ENCODE data around the gene TTC7B. TPM values are rescaled to one million over a fixed set of nuclear protein-coding genes. Genes with fewer than 3 reads are reported as not detected.

TTC7B gene
- total and polyA plus RNA-seq, 2 experiments from 2014 or later: 5.2 to 28.2 TPM

- Histone ChIP-seq H3K27me3 (replicated peaks; ENCODE audit: insufficient read depth) (no peaks in the 10 kb centered on the region), H3K9me3 (ENCODE audit: low read depth) (no peaks in the 10 kb centered on the region), H3K4me3 (no peak overlapping the region), H3K9ac (no peak overlapping the region), H3F3A (ENCODE audit: insufficient read depth) (no peaks in the 10 kb centered on the region), H2AFZ (no peak overlapping the region), H3K9me2 (ENCODE audit: insufficient read depth) (no peaks in the 10 kb centered on the region), H3K36me3 (ENCODE audit: low read depth) (no peaks in the 10 kb centered on the region), H4K20me1 (ENCODE audit: insufficient read depth) (no peaks in the 10 kb centered on the region), H3K4me2 (ENCODE audit: unreplicated experiment) (no peak overlapping the region), H3K79me2 (ENCODE audit: insufficient read depth) (no peaks in the 10 kb centered on the region), H3K27ac (no peak overlapping the region), H3K4me1 (ENCODE audit: insufficient read depth) (peaks cover 3% of the 10 kb centered on the region; the same call in 1 of the 2 replicates)
- WGBS, 2 experiments (ENCODE audit: low coverage in 1 of 2, low lambda C conversion rate in 2 of 2, missing lambda C conversion rate in 2 of 2): 90 to 92% methylated on average over 9 of the region's 9 CpGs
- no peak for DNase-seq
- in situ Hi-C loops (cut with MboI): no loop called here
- no peak for TF ChIP-seq EZH2phosphoT487 (IDR thresholded peaks at IDR 0.05; ENCODE audit: insufficient read depth, low read depth)
- TF ChIP-seq EZH2 (IDR thresholded peaks at IDR 0.05; ENCODE audit: insufficient read depth, poor library complexity, severe bottlenecking): no peak
Measured at GRCh38 chr14:90627478-90627877, 188.8 kb downstream of the TTC7B start.

DNA sequence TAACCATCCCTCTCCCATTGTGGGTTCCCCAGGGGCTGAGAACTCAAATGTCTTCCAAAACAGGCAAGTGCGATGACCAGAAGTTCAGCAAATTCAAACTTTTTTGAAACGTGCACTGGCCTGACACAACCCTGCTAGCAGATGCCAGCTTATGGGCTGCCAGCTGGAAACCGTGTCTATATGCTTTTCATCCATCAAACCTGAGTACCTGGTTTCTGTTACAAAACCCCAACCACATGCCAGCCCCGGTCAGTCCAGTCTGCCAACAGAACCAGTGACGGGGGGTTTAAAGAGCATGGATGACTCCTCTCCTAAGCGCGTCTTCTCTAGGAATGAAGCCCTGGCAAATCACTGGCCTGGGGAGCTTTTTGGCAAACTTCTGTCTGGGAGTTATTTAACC is 189.7 kb downstream of the TTC7B start:
- H3K9me2 ChIP-seq (ENCODE audit: insufficient read depth): no peaks in the 10 kb centered on the region
- no peak for DNase-seq
- no peaks in the 10 kb centered on the region for H4K20me1 ChIP-seq (ENCODE audit: insufficient read depth)
- no peak overlapping the region for H3K9ac ChIP-seq
- no peak overlapping the region for H2AFZ ChIP-seq
- H3K79me2 ChIP-seq (ENCODE audit: insufficient read depth): no peaks in the 10 kb centered on the region
- H3K36me3 ChIP-seq (ENCODE audit: low read depth): no peaks in the 10 kb centered on the region
- no peak overlapping the region for H3K27ac ChIP-seq
- 88 to 90% methylated on average over 7 of the region's 7 CpGs for WGBS, 2 experiments (ENCODE audit: low coverage in 1 of 2, low lambda C conversion rate in 2 of 2, missing lambda C conversion rate in 2 of 2)
- no peak overlapping the region for H3K4me2 ChIP-seq (ENCODE audit: unreplicated experiment)
- no peaks in the 10 kb centered on the region for H3K27me3 ChIP-seq (replicated peaks; ENCODE audit: insufficient read depth)
- H3F3A ChIP-seq (ENCODE audit: insufficient read depth): no peaks in the 10 kb centered on the region
- peaks cover 3% of the 10 kb centered on the region; the same call in 1 of the 2 replicates for H3K4me1 ChIP-seq (ENCODE audit: insufficient read depth)
- no peak for TF ChIP-seq EZH2phosphoT487 (IDR thresholded peaks at IDR 0.05; ENCODE audit: insufficient read depth, low read depth)
- no peak for TF ChIP-seq EZH2 (IDR thresholded peaks at IDR 0.05; ENCODE audit: insufficient read depth, poor library complexity, severe bottlenecking)
- no peaks in the 10 kb centered on the region for H3K9me3 ChIP-seq (ENCODE audit: low read depth)
- no peak overlapping the region for H3K4me3 ChIP-seq
- in situ Hi-C loops (cut with MboI): no loop called here

DNA sequence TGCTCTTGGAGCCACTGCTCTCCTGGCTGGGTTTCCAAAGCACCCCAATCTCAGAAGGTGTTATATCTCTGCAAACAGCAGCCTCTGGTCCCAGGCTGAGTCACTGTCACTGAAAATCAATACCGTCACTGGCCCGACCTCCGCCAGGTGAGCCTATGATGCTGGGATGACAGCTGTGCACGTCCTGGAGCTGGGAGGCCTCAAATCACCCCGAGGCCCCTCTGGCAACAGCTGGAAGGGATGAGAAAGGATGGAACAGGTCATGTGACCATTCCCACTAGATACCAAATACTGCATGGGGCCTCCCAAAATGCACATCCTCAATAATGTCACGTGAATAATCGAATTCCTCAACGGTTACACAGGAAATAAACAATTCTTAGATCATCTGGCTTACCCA is 190.8 kb downstream of the TTC7B start:
- no peaks in the 10 kb centered on the region for H4K20me1 ChIP-seq (ENCODE audit: insufficient read depth)
- in situ Hi-C loops (cut with MboI): no loop called here
- DNase-seq: no peak
- H3K27ac ChIP-seq: no peak overlapping the region
- H3K79me2 ChIP-seq (ENCODE audit: insufficient read depth): no peaks in the 10 kb centered on the region
- H2AFZ ChIP-seq: no peak overlapping the region
- no peak overlapping the region for H3K4me2 ChIP-seq (ENCODE audit: unreplicated experiment)
- H3K27me3 ChIP-seq (replicated peaks; ENCODE audit: insufficient read depth): no peaks in the 10 kb centered on the region
- no peaks in the 10 kb centered on the region for H3F3A ChIP-seq (ENCODE audit: insufficient read depth)
- H3K9ac ChIP-seq: no peak overlapping the region
- no peaks in the 10 kb centered on the region for H3K9me3 ChIP-seq (ENCODE audit: low read depth)
- WGBS, 2 experiments (ENCODE audit: low coverage in 1 of 2, low lambda C conversion rate in 2 of 2, missing lambda C conversion rate in 2 of 2): 71% methylated on average over 8 of the region's 8 CpGs
- peaks cover 3% of the 10 kb centered on the region; the same call in 1 of the 2 replicates for H3K4me1 ChIP-seq (ENCODE audit: insufficient read depth)
- no peak overlapping the region for H3K4me3 ChIP-seq
- TF ChIP-seq EZH2phosphoT487 (IDR thresholded peaks at IDR 0.05; ENCODE audit: insufficient read depth, low read depth) (no peak), EZH2 (IDR thresholded peaks at IDR 0.05; ENCODE audit: insufficient read depth, poor library complexity, severe bottlenecking) (no peak)
- H3K36me3 ChIP-seq (ENCODE audit: low read depth): no peaks in the 10 kb centered on the region
- no peaks in the 10 kb centered on the region for H3K9me2 ChIP-seq (ENCODE audit: insufficient read depth)

- Histone ChIP-seq H3K27me3 (replicated peaks; ENCODE audit: insufficient read depth) (no peaks in the 10 kb centered on the region), H3K9me2 (ENCODE audit: insufficient read depth) (no peaks in the 10 kb centered on the region), H3K79me2 (ENCODE audit: insufficient read depth) (no peaks in the 10 kb centered on the region), H3K4me1 (ENCODE audit: insufficient read depth) (peaks cover 3% of the 10 kb centered on the region; the same call in 1 of the 2 replicates), H3K27ac (no peak overlapping the region), H3F3A (ENCODE audit: insufficient read depth) (no peaks in the 10 kb centered on the region), H3K9me3 (ENCODE audit: low read depth) (no peaks in the 10 kb centered on the region), H3K9ac (no peak overlapping the region), H3K4me2 (ENCODE audit: unreplicated experiment) (no peak overlapping the region), H4K20me1 (ENCODE audit: insufficient read depth) (no peaks in the 10 kb centered on the region), H3K36me3 (ENCODE audit: low read depth) (no peaks in the 10 kb centered on the region), H3K4me3 (no peak overlapping the region), H2AFZ (no peak overlapping the region)
- WGBS, 2 experiments (ENCODE audit: low coverage in 1 of 2, low lambda C conversion rate in 2 of 2, missing lambda C conversion rate in 2 of 2): 80 to 81% methylated on average over 14 of the region's 14 CpGs
- TF ChIP-seq EZH2 (IDR thresholded peaks at IDR 0.05; ENCODE audit: insufficient read depth, poor library complexity, severe bottlenecking): no peak
- no peak for DNase-seq
- in situ Hi-C loops (cut with MboI): no loop called here
Measured at GRCh38 chr14:90624732-90625400, 191.4 kb downstream of the TTC7B start.
